Mesothelial cell of epicardium (in vitro differentiated cells): ENCODE data around the gene NGEF. TPM values are rescaled to one million over a fixed set of nuclear protein-coding genes. Genes with fewer than 3 reads are reported as not detected.

Experiments used
- DNase-seq, 2 experiments: peaks; one replicate each; pipeline ENCODE4 v3.0.0; 2021; ENCODE audit warnings: low spot score in 2 of 2; ENCODE audit not compliant: unreplicated experiment in 2 of 2
- H3K27ac Mint-ChIP-seq: 2 replicates; pipeline ENCODE4 v1.8.0; 2021; ENCODE audit warnings: mixed read lengths
- H3K27me3 Mint-ChIP-seq: 2 replicates; pipeline ENCODE4 v1.8.0; 2021; ENCODE audit warnings: low read depth, mixed read lengths
- H3K36me3 Mint-ChIP-seq: 2 replicates; pipeline ENCODE4 v1.8.0; 2021; ENCODE audit warnings: mixed read lengths
- H3K4me1 Mint-ChIP-seq: 2 replicates; pipeline ENCODE4 v1.8.0; 2021; ENCODE audit warnings: mixed read lengths
- H3K4me3 Mint-ChIP-seq: 2 replicates; pipeline ENCODE4 v1.8.0; 2021; ENCODE audit warnings: mild to moderate bottlenecking, moderate library complexity, mixed read lengths
- H3K9me3 Mint-ChIP-seq: 2 replicates; pipeline ENCODE4 v1.8.0; 2021; ENCODE audit warnings: mixed read lengths
- total RNA-seq: library from RNA; stranded (reverse); gene quantifications from 3 replicates; pipeline ENCODE4 v1.2.1, GENCODE V29; 2021
- TF ChIP-seq, protein P1 (sequence below): fragments of 200-600 bp; sonication (generic); IDR thresholded peaks from one replicate; pipeline ENCODE4 v1.5.0; 2021; ENCODE audit warnings: antibody characterized with exemption; ENCODE audit not compliant: unreplicated experiment

The NGEF gene
- total RNA-seq, 1 donor from 2014 or later: 0.51 TPM

DNA sequence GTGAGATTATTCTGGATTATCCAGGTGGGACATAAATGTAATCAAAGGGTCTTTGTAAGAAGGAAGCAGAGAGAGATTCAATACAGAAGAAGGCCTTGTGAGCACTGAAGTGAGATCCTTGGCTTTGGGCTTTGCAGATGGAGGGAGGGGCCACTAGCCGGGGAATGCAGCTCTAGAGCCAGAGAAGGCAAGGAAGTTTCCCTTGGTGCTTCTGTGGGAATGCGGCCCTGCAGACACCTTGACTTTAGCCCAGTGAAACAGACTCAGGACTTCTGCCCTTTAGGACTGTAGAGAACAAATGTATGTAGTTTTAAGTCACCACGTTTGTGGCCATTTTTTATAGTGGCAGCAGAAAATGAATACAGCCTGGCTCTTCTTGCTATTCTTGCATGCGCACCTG, 27.5 kb upstream of the NGEF start:
- Mint-ChIP-seq H3K4me3 (no peak overlapping the region), H3K36me3 (no peaks in the 10 kb centered on the region), H3K27me3 (peaks cover 17% of the 10 kb centered on the region), H3K4me1 (no peaks in the 10 kb centered on the region), H3K27ac (no peak overlapping the region), H3K9me3 (no peaks in the 10 kb centered on the region)
- no peak for DNase-seq
- TF ChIP-seq, protein P1, sequence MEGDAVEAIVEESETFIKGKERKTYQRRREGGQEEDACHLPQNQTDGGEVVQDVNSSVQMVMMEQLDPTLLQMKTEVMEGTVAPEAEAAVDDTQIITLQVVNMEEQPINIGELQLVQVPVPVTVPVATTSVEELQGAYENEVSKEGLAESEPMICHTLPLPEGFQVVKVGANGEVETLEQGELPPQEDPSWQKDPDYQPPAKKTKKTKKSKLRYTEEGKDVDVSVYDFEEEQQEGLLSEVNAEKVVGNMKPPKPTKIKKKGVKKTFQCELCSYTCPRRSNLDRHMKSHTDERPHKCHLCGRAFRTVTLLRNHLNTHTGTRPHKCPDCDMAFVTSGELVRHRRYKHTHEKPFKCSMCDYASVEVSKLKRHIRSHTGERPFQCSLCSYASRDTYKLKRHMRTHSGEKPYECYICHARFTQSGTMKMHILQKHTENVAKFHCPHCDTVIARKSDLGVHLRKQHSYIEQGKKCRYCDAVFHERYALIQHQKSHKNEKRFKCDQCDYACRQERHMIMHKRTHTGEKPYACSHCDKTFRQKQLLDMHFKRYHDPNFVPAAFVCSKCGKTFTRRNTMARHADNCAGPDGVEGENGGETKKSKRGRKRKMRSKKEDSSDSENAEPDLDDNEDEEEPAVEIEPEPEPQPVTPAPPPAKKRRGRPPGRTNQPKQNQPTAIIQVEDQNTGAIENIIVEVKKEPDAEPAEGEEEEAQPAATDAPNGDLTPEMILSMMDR: no peak

DNA sequence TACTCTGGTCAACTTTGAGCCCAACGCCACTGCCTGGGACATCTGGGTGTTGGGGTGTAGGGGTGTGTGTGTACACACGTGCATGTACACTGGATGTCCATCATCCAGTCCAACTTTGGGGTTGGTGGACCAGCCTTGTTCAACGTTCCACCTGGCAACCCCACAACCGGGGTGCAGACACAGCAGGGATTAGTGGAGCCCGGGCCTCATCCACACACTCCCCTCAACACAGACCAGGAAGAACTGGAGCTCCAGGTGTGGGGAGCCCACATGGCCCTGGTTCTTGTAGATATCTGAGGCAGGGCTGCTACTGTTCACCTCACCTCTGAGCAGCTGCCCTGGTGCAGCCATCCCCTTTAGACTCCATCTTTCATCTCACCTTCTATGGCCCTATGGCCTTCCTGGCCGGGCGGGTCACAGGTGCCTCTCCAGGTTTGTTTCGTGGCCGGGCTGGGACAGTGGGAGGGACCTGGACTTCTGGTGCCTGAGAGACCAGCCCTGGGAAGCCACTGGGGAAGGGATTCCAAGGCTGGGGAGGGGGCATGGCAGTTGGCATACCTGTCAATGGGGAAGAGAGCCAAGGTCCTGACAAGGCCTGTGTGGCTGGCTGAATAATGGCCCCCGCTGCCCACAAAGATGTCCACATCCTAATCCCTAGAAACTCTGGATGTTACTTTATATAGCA, 26.9 kb upstream of the NGEF start:
- H3K4me3 Mint-ChIP-seq: no peak overlapping the region
- peaks cover 17% of the 10 kb centered on the region for H3K27me3 Mint-ChIP-seq
- H3K4me1 Mint-ChIP-seq: no peaks in the 10 kb centered on the region
- DNase-seq: no peak
- no peak overlapping the region for H3K27ac Mint-ChIP-seq
- TF ChIP-seq, protein P1: no peak
- H3K36me3 Mint-ChIP-seq: no peaks in the 10 kb centered on the region
- no peaks in the 10 kb centered on the region for H3K9me3 Mint-ChIP-seq

DNA sequence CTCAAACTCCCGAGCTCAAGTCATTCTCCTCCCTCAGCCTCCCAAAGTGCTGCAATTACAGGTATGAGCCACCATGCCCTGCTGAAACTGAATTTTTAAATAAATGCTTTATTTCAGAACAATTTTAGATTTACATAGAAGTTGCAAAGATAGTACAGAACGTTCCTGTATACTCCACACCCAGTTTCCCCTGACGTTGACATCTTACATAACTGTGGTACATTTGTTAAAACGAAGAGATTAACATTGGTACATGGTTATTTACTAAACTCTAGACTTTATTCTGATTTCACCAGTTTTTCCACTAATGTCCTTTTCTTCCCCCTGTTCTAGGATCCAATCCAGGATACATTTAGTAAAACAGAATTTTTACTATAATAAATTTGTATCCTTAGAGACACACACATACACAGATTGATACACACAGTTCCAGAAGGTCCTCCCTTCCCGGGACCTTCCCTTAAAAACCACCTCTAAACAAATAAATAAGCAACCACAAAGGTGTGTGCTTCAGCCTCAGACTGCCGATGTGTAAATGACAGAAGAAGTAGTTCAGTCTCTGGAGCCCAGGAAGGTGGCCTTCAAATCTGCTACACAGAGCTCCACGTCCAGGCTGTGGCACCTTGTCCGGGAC, 26.3 kb upstream of the NGEF start:
- peaks cover 17% of the 10 kb centered on the region for H3K27me3 Mint-ChIP-seq
- DNase-seq: no peak
- no peaks in the 10 kb centered on the region for H3K9me3 Mint-ChIP-seq
- TF ChIP-seq, protein P1: no peak
- no peak overlapping the region for H3K27ac Mint-ChIP-seq
- H3K4me3 Mint-ChIP-seq: no peak overlapping the region
- H3K36me3 Mint-ChIP-seq: no peaks in the 10 kb centered on the region
- no peaks in the 10 kb centered on the region for H3K4me1 Mint-ChIP-seq

DNA sequence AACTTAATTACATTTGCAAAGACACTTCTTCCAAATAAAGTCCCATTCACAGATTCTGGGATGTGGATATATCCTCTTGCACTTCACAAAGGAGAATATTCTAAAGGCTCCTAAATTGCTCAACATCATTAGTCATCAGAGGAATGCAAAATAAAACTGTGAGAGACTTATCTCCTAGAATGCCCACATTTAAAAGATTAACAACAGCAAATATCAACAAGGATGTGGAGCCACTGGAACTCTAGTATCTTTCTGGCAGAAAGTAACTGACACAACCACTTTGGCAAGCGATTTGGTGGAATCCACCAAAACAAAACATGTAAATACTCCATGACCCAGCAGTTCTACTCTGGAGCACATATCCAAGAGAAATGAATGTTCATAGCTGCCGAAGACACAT, 24.0 kb upstream of the NGEF start:
- no peak for DNase-seq
- Mint-ChIP-seq H3K27me3 (peaks cover 5% of the 10 kb centered on the region), H3K36me3 (no peaks in the 10 kb centered on the region), H3K4me3 (no peak overlapping the region), H3K27ac (no peak overlapping the region), H3K4me1 (peaks cover under 1% of the 10 kb centered on the region), H3K9me3 (no peaks in the 10 kb centered on the region)
- TF ChIP-seq, protein P1: no peak

DNA sequence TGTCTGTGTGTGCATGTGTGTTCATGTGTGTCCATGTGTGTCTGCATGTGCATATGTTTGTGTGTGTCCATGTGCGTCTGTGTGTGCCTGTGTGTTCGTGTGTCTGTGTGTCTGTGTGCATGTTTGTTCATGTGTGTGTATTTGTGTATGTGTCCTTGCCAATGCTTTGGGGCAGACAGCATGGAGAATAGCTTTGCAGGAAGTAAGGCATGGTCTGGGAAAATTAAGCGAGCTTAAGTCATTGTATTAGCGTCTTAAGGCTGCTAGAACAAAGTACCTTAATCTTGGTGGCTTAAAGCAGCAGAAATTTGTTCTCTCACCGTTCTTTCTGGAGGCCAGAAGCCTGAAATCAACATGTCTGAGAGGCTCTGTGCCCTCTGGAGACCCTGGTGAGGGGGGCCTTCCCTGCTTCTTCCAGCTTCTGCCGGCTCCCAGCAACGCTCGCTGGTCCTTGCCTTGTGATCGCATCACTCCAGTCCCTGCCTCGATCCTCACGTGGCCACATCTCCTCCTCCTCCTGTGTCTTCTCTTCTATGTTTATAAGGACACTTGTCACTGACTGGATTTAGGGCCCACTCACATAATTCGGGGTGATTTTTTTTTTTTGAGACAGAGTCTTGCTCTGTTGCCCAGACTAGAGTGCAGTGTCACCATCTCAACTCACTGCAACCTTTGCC, 23.2 kb upstream of the NGEF start:
- no peaks in the 10 kb centered on the region for H3K36me3 Mint-ChIP-seq
- no peak overlapping the region for H3K4me3 Mint-ChIP-seq
- H3K9me3 Mint-ChIP-seq: no peaks in the 10 kb centered on the region
- no peaks in the 10 kb centered on the region for H3K27me3 Mint-ChIP-seq
- TF ChIP-seq, protein P1: no peak
- H3K4me1 Mint-ChIP-seq: peaks cover 5% of the 10 kb centered on the region
- H3K27ac Mint-ChIP-seq: no peak overlapping the region
- DNase-seq: no peak
